ENCODE measurements around the gene PGBD1. TPM values are rescaled to one million over a fixed set of nuclear protein-coding genes. Genes with fewer than 3 reads are reported as not detected.

Gene PGBD1
- total and polyA plus RNA-seq, 2 experiments from 2014 or later, result 3.1 to 6.2 TPM

DNA sequence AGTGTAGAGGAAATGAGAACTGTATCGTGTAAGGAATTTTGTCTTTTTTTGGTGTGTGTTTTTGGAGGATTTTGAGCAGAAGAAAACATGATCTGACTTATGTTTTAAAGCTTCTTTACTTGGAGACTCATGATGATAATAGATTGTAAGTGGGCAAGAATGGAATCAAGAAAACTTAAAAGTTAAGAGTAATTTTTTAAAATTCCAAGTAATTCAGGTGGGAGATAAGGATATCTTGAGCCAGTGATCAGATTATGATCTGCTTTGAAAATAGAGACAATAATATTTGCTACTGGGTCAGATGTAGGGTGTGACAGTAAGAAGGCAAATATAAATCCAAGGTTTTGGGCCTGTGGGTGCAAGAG is 13.7 kb upstream of the PGBD1 start:
- no peak for TF ChIP-seq EZH2phosphoT487 (IDR thresholded peaks at IDR 0.05; ENCODE audit: low read depth, severe bottlenecking, unreplicated experiment)
- TF ChIP-seq, protein P1, sequence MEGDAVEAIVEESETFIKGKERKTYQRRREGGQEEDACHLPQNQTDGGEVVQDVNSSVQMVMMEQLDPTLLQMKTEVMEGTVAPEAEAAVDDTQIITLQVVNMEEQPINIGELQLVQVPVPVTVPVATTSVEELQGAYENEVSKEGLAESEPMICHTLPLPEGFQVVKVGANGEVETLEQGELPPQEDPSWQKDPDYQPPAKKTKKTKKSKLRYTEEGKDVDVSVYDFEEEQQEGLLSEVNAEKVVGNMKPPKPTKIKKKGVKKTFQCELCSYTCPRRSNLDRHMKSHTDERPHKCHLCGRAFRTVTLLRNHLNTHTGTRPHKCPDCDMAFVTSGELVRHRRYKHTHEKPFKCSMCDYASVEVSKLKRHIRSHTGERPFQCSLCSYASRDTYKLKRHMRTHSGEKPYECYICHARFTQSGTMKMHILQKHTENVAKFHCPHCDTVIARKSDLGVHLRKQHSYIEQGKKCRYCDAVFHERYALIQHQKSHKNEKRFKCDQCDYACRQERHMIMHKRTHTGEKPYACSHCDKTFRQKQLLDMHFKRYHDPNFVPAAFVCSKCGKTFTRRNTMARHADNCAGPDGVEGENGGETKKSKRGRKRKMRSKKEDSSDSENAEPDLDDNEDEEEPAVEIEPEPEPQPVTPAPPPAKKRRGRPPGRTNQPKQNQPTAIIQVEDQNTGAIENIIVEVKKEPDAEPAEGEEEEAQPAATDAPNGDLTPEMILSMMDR (IDR thresholded peaks at IDR 0.05; ENCODE audit: poor library complexity), result no peak
- TF ChIP-seq EZH2 (IDR thresholded peaks at IDR 0.05; ENCODE audit: borderline replicate concordance), result no peak
- peak overlapping the region; percentile 80 for H3K4me2 ChIP-seq
- H2AFZ ChIP-seq, result peak overlapping the region; percentile 54
- no peaks in the 10 kb centered on the region for H4K20me1 ChIP-seq (ENCODE audit: insufficient read depth, poor library complexity, severe bottlenecking)
- 15% methylated on average over 1 of the region's 1 CpG for WGBS (ENCODE audit: low lambda C conversion rate, missing lambda C conversion rate)
- H3K4me1 ChIP-seq (ENCODE audit: insufficient read depth), result peaks cover 6% of the 10 kb centered on the region
- peaks cover 2% of the 10 kb centered on the region for H3K27me3 ChIP-seq
- peak overlapping the region; percentile 91 for H3K27ac ChIP-seq
- DNase-seq (ENCODE audit: low spot score), result no peak
- H3K9me2 ChIP-seq (replicated peaks; ENCODE audit: insufficient read depth), result no peaks in the 10 kb centered on the region
- no peaks in the 10 kb centered on the region for H3K9me3 ChIP-seq (ENCODE audit: low read depth)
- peak overlapping the region; percentile 62 for H3K4me3 ChIP-seq
- peaks cover 34% of the 10 kb centered on the region for H3K79me2 ChIP-seq
- no peaks in the 10 kb centered on the region for H3K36me3 ChIP-seq (replicated peaks; ENCODE audit: insufficient read depth, low read depth)

DNA sequence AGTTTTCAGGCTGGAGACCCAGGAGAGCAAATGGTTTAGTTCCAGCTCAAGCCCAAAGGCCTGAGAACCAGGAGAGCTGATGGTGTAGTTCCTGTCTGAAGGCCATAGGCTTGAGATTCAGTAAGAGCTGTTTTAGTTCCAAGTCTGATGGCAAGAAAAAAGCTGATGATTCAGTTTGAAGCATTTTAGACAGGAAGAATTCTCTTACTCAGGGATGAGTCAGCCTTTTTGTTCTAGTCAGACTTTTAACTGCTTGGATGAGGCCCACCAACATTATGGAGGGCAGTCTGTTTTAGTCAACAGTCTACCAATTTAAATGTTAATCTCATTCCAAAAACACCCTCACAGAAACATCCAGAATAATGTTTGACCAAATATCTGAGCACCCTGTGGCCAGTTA is 11.9 kb upstream of the PGBD1 start:
- no peaks in the 10 kb centered on the region for H4K20me1 ChIP-seq (ENCODE audit: insufficient read depth, poor library complexity, severe bottlenecking)
- no peak overlapping the region for H3K27ac ChIP-seq
- H3K4me2 ChIP-seq, result no peak overlapping the region
- peaks cover 34% of the 10 kb centered on the region for H3K79me2 ChIP-seq
- H3K9me3 ChIP-seq (ENCODE audit: low read depth), result no peaks in the 10 kb centered on the region
- H2AFZ ChIP-seq, result no peak overlapping the region
- H3K36me3 ChIP-seq (replicated peaks; ENCODE audit: insufficient read depth, low read depth), result no peaks in the 10 kb centered on the region
- no peaks in the 10 kb centered on the region for H3K9me2 ChIP-seq (replicated peaks; ENCODE audit: insufficient read depth)
- peaks cover 6% of the 10 kb centered on the region for H3K4me1 ChIP-seq (ENCODE audit: insufficient read depth)
- H3K27me3 ChIP-seq, result no peaks in the 10 kb centered on the region
- H3K4me3 ChIP-seq, result no peak overlapping the region
- DNase-seq (ENCODE audit: low spot score), result peak; percentile 10
- TF ChIP-seq EZH2 (IDR thresholded peaks at IDR 0.05; ENCODE audit: borderline replicate concordance) (no peak), EZH2phosphoT487 (IDR thresholded peaks at IDR 0.05; ENCODE audit: low read depth, severe bottlenecking, unreplicated experiment) (no peak)
- TF ChIP-seq, protein P1 (IDR thresholded peaks at IDR 0.05; ENCODE audit: poor library complexity), result no peak

DNA sequence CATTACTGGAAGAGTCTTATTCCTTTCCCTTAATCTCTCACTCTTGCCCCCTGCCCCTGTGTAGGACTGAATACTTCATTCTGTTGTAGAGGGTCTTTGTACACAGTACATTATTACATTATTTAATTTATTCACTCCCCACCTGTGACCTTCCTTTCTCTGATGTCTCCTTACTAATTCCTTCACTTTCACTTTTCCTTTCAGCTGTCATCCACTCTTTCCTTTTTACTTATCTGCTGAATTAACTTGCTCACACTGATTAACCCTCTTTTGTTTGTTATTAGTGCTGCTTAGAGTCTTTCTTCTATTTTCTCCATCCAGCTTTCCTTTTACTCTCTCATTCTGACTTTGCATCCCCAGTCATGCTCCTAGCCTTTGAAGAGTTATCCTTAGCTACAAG is 6.5 kb upstream of the PGBD1 start:
- Histone ChIP-seq H3K9me3 (ENCODE audit: low read depth) (no peaks in the 10 kb centered on the region), H3K9me2 (replicated peaks; ENCODE audit: insufficient read depth) (no peaks in the 10 kb centered on the region), H3K27ac (no peak overlapping the region), H2AFZ (no peak overlapping the region), H4K20me1 (ENCODE audit: insufficient read depth, poor library complexity, severe bottlenecking) (no peaks in the 10 kb centered on the region), H3K27me3 (no peaks in the 10 kb centered on the region), H3K4me3 (no peak overlapping the region), H3K36me3 (replicated peaks; ENCODE audit: insufficient read depth, low read depth) (no peaks in the 10 kb centered on the region), H3K79me2 (peaks cover 9% of the 10 kb centered on the region), H3K4me2 (no peak overlapping the region), H3K4me1 (ENCODE audit: insufficient read depth) (no peaks in the 10 kb centered on the region)
- DNase-seq (ENCODE audit: low spot score), result no peak
- TF ChIP-seq EZH2phosphoT487 (IDR thresholded peaks at IDR 0.05; ENCODE audit: low read depth, severe bottlenecking, unreplicated experiment) (no peak), EZH2 (IDR thresholded peaks at IDR 0.05; ENCODE audit: borderline replicate concordance) (no peak)
- TF ChIP-seq, protein P1 (IDR thresholded peaks at IDR 0.05; ENCODE audit: poor library complexity), result no peak

DNA sequence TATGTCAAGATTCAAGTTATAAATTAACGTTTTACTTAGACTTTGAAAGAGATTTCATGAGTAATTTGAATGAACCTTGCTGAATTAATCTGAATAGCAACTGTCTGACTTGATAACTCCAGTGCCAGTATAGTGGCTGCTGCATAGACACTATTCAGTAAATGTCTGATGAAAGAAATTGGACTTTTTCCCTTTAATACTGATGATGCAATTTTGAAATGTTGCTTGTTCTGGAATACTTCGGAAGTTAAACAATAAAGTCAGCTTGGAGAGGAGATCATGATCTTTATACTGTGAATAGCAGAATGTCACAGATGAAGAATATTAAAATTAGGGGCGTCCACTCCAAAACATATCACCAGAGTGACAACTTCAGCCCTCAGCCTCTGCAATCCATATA is 3.6 kb upstream of the PGBD1 start:
- Histone ChIP-seq H4K20me1 (ENCODE audit: insufficient read depth, poor library complexity, severe bottlenecking) (no peaks in the 10 kb centered on the region), H3K9me3 (ENCODE audit: low read depth) (no peaks in the 10 kb centered on the region), H3K36me3 (replicated peaks; ENCODE audit: insufficient read depth, low read depth) (no peaks in the 10 kb centered on the region), H3K27me3 (no peaks in the 10 kb centered on the region), H3K27ac (no peak overlapping the region), H3K4me2 (no peak overlapping the region), H2AFZ (no peak overlapping the region), H3K4me1 (ENCODE audit: insufficient read depth) (peaks cover 5% of the 10 kb centered on the region), H3K79me2 (peaks cover 10% of the 10 kb centered on the region), H3K4me3 (no peak overlapping the region), H3K9me2 (replicated peaks; ENCODE audit: insufficient read depth) (no peaks in the 10 kb centered on the region)
- no peak for DNase-seq (ENCODE audit: low spot score)
- TF ChIP-seq EZH2phosphoT487 (IDR thresholded peaks at IDR 0.05; ENCODE audit: low read depth, severe bottlenecking, unreplicated experiment) (no peak), EZH2 (IDR thresholded peaks at IDR 0.05; ENCODE audit: borderline replicate concordance) (no peak)
- TF ChIP-seq, protein P1 (IDR thresholded peaks at IDR 0.05; ENCODE audit: poor library complexity), result no peak
- WGBS (ENCODE audit: low lambda C conversion rate, missing lambda C conversion rate), result 85% methylated on average over 3 of the region's 3 CpGs

All from hepatocyte (in vitro differentiated cells).